HG02571 (cell line): ENCODE data around the gene SYMPK.

Experiments used
- ATAC-seq: cut with Tn5 transposase; IDR thresholded peaks from one replicate; pipeline ENCODE4 v1.9.1; 2021; ENCODE audit warnings: mild to moderate bottlenecking, moderate library complexity; ENCODE audit not compliant: unreplicated experiment

The SYMPK gene

GRCh38 chr19:45886427-45887199, 23.7 kb upstream of the SYMPK start:
- ATAC-seq: peak; percentile 43

- ATAC-seq: peak; percentile 47
Measured at GRCh38 chr19:45885556-45886426, 22.8 kb upstream of the SYMPK start, which contains the start of gene IRF2BP1. IRF2BP1 (minus strand) TSS chr19:45886141; CDS start chr19:45885774, 367 bp downstream.

- ATAC-seq: no peak
Measured at GRCh38 chr19:45884682-45885555, 22.0 kb upstream of the SYMPK start.

- ATAC-seq: no peak
Measured at GRCh38 chr19:45883881-45884681, 21.1 kb upstream of the SYMPK start.

- no peak for ATAC-seq
Measured at GRCh38 chr19:45883586-45883880, 20.6 kb upstream of the SYMPK start.

- no peak for ATAC-seq
Measured at GRCh38 chr19:45882652-45883585, 20.0 kb upstream of the SYMPK start.

GRCh38 chr19:45881909-45882528, 19.1 kb upstream of the SYMPK start:
- no peak for ATAC-seq

GRCh38 chr19:45881082-45881908, 18.3 kb upstream of the SYMPK start:
- ATAC-seq: no peak

GRCh38 chr19:45879971-45880370, 17.0 kb upstream of the SYMPK start:
- no peak for ATAC-seq

GRCh38 chr19:45879055-45879454, 16.1 kb upstream of the SYMPK start:
- ATAC-seq: no peak

- ATAC-seq: no peak
Measured at GRCh38 chr19:45878043-45878794, 15.3 kb upstream of the SYMPK start.

- ATAC-seq: no peak
Measured at GRCh38 chr19:45876411-45877197, 13.7 kb upstream of the SYMPK start.

GRCh38 chr19:45876161-45876410, 13.1 kb upstream of the SYMPK start:
- no peak for ATAC-seq

GRCh38 chr19:45874620-45874966, 11.6 kb upstream of the SYMPK start:
- no peak for ATAC-seq

- ATAC-seq: no peak
Measured at GRCh38 chr19:45873219-45873772, 10.3 kb upstream of the SYMPK start.

GRCh38 chr19:45872095-45872919, 9.4 kb upstream of the SYMPK start:
- ATAC-seq: no peak
